Esophagus muscularis mucosa (tissue), 4 donors: ENCODE data around the gene VPS41. TPM values are rescaled to one million over a fixed set of nuclear protein-coding genes. Genes with fewer than 3 reads are reported as not detected.

ENCODE experiments used
- DNase-seq: peaks from one replicate; pipeline ENCODE4 v3.0.0-alpha.2; 2017; ENCODE audit errors: extremely low spot score
- H3K27ac ChIP-seq, 4 donors: fragments of 200-600 bp; sonication (generic); replicated peaks in 1 of 4; 1 replicate in 3 of 4; 2 replicates in 1 of 4; pipeline ENCODE4 v1.5.1; 2016 to 2019; ENCODE audit warnings: mild to moderate bottlenecking in 1 of 4
- H3K27me3 ChIP-seq, 4 donors: fragments of 200-600 bp; sonication (generic); one replicate each; pipeline versions ENCODE4 v1.5.1 to v1.6.0; 2016 to 2019
- H3K36me3 ChIP-seq, 4 donors: fragments of 200-600 bp; sonication (generic); one replicate each; pipeline ENCODE4 v1.5.1; 2016 to 2019
- H3K4me1 ChIP-seq, 4 donors: fragments of 200-600 bp; sonication (generic); one replicate each; pipeline ENCODE4 v1.5.1; 2016 to 2019
- H3K4me3 ChIP-seq, 4 donors: fragments of 200-600 bp; sonication (generic); 1 replicate in 2 of 4; 2 replicates in 2 of 4; pipeline ENCODE4 v1.5.1; 2016 to 2019; ENCODE audit warnings: mild to moderate bottlenecking in 4 of 4, moderate library complexity in 1 of 4
- H3K9me3 ChIP-seq, 4 donors: fragments of 200-600 bp; sonication (generic); 1 replicate in 3 of 4; 2 replicates in 1 of 4; pipeline ENCODE4 v1.5.1; 2016 to 2019
- EP300 ChIP-seq: sonication (generic); formaldehyde crosslinking; IDR thresholded peaks from one replicate; pipeline ENCODE4 v1.6.1; 2017; ENCODE audit warnings: antibody characterized with exemption
- POLR2A ChIP-seq: fragments of 450-650 bp; IDR thresholded peaks from one replicate; pipeline ENCODE4 v1.6.1; 2017; ENCODE audit warnings: antibody characterized with exemption, moderate library complexity, mild to moderate bottlenecking, low read depth
- POLR2AphosphoS5 ChIP-seq, 2 donors: sonication (generic); formaldehyde crosslinking; IDR thresholded peaks; one replicate each; pipeline ENCODE4 v1.6.1; 2017; ENCODE audit warnings: antibody characterized with exemption in 2 of 2
- whole genome bisulfite sequencing: methylation state at CpG from one replicate; pipeline ENCODE4 v1.1.5; 2018; 5-methylcytosine and 5-hydroxymethylcytosine counted together
- intact Hi-C: fragments of 100-400 bp; cut with DNase I; formaldehyde crosslinking; loops from one replicate; pipeline ENCODE4 v1.15.1; 2023
- total RNA-seq, 4 donors: library from RNA; depleted of rRNA; stranded (reverse); fragments of >200 nt; gene quantifications; one replicate each; pipeline versions ENCODE4 v1.1.0 to v1.2.1, GENCODE V29; 2016
- TF ChIP-seq, protein P1 (sequence below), 3 experiments: fragments of 200-600 bp in 2 of 3; fragments of 450-650 bp in 1 of 3; sonication (generic) in 2 of 3; IDR thresholded peaks; one replicate each; pipeline ENCODE4 v1.5.1; 2017 to 2019; ENCODE audit warnings: antibody characterized with exemption in 3 of 3, mild to moderate bottlenecking in 2 of 3, moderate library complexity in 1 of 3

VPS41 gene
- total RNA-seq, 4 donors from 2014 or later = 32.0 to 50.3 (median 32.9) TPM

GRCh38 chr7:38681882-38682281 is 227.1 kb downstream of the VPS41 start:
- H3K27me3 ChIP-seq = no peaks in the 10 kb centered on the region
- H3K9me3 ChIP-seq = peaks cover 0 to 8% (median 0%) of the 10 kb centered on the region in 4 donors
- 58% methylated on average over 1 of the region's 1 CpG for WGBS
- H3K36me3 ChIP-seq = no peaks in the 10 kb centered on the region
- no peak overlapping the region for H3K27ac ChIP-seq
- DNase-seq = no peak
- TF ChIP-seq POLR2A (no peak), EP300 (no peak), POLR2AphosphoS5 (IDR thresholded peaks at IDR 0.05) (no peak)
- TF ChIP-seq, protein P1, sequence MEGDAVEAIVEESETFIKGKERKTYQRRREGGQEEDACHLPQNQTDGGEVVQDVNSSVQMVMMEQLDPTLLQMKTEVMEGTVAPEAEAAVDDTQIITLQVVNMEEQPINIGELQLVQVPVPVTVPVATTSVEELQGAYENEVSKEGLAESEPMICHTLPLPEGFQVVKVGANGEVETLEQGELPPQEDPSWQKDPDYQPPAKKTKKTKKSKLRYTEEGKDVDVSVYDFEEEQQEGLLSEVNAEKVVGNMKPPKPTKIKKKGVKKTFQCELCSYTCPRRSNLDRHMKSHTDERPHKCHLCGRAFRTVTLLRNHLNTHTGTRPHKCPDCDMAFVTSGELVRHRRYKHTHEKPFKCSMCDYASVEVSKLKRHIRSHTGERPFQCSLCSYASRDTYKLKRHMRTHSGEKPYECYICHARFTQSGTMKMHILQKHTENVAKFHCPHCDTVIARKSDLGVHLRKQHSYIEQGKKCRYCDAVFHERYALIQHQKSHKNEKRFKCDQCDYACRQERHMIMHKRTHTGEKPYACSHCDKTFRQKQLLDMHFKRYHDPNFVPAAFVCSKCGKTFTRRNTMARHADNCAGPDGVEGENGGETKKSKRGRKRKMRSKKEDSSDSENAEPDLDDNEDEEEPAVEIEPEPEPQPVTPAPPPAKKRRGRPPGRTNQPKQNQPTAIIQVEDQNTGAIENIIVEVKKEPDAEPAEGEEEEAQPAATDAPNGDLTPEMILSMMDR (IDR thresholded peaks at IDR 0.05) = no peak
- no peak overlapping the region for H3K4me3 ChIP-seq
- H3K4me1 ChIP-seq = peaks cover 4 to 10% (median 8%) of the 10 kb centered on the region in 4 donors
- intact Hi-C loops = no loop called here

DNA sequence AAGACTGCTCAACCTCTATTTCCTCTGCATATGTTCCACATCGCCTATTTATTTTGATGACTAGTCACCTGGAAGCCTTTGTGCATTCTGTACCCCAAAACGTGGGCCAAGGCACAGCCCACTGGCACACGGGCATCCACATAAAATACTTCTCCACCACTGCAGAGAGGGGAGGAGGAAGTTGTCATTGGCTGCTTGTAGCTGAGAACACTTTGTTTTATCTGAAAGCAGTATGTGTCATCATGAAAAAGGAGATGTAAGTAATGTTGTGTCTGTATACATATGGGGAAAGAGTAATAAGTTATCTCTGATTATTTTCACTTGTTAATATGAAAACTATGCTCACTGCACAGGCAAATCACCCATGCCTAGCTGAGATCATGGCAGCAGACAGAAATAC is 229.6 kb downstream of the VPS41 start:
- Histone ChIP-seq H3K27ac (no peak overlapping the region), H3K4me3 (no peak overlapping the region), H3K9me3 (peaks cover 0 to 8% (median 0%) of the 10 kb centered on the region in 4 donors), H3K36me3 (no peaks in the 10 kb centered on the region), H3K27me3 (no peaks in the 10 kb centered on the region), H3K4me1 (peaks cover 4 to 16% (median 9%) of the 10 kb centered on the region in 4 donors)
- TF ChIP-seq, protein P1 (IDR thresholded peaks at IDR 0.05) = no peak
- TF ChIP-seq POLR2AphosphoS5 (IDR thresholded peaks at IDR 0.05) (no peak), EP300 (no peak), POLR2A (no peak)
- WGBS = 53% methylated on average over 3 of the region's 3 CpGs
- peak; percentile 17 for DNase-seq
- intact Hi-C loops = no loop called here

- WGBS = 82% methylated on average over 1 of the region's 1 CpG
- H3K36me3 ChIP-seq = no peaks in the 10 kb centered on the region
Observed at GRCh38 chr7:38678698-38679054, 230.3 kb downstream of the VPS41 start.

DNA sequence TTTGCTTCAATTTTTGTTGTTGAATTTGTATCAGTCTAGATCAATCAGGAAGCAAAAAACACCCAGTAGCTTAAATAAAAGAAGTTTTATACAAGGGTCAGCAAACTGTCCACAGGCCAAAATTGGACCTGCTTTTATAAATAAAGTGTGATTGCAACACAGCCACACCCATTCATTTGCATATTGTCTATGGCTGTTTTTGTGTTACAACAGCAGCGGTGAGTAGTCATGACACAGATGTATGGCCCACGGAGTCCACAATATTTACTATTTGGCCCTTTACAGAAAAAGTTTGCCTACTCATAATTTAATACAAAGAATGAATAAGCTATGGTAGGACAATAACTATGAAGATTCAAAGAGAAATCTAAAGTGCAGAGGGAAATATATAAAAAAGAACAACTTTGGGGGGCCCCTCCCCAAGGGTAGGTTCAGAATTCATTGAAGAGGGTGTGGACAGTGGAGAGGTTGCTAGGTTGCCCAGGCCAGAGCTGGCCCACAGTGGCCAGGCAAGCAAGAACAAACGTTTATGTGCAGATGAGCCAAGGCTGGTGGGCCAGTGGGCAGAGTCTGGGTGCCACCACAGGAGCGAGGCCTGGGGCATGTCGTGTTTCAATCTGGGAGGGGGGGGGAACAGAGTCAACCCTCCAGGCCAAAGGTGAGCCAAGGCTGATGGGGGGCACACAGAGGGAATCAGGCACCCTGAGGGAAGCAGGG is 230.9 kb downstream of the VPS41 start:
- Histone ChIP-seq H3K27me3 (no peaks in the 10 kb centered on the region), H3K36me3 (no peaks in the 10 kb centered on the region), H3K9me3 (peaks cover 0 to 8% (median 0%) of the 10 kb centered on the region in 4 donors), H3K4me3 (no peak overlapping the region), H3K4me1 (peaks cover 4 to 16% (median 9%) of the 10 kb centered on the region in 4 donors), H3K27ac (no peak overlapping the region)
- DNase-seq = peak; percentile 60
- TF ChIP-seq POLR2AphosphoS5 (IDR thresholded peaks at IDR 0.05) = no peak
- TF ChIP-seq EP300 = no peak
- TF ChIP-seq POLR2A = no peak
- TF ChIP-seq, protein P1 (IDR thresholded peaks at IDR 0.05) = no peak
- 93% methylated on average over 4 of the region's 5 CpGs for WGBS
- intact Hi-C loops = no loop called here

More at GRCh38 chr7:38678698-38679054, 230.3 kb downstream of the VPS41 start:
- H3K27ac ChIP-seq = no peak overlapping the region
- TF ChIP-seq POLR2AphosphoS5 (IDR thresholded peaks at IDR 0.05) (no peak), POLR2A (no peak), EP300 (no peak)
- TF ChIP-seq, protein P1 (IDR thresholded peaks at IDR 0.05) = no peak
- peak; percentile 66 for DNase-seq
- no peaks in the 10 kb centered on the region for H3K27me3 ChIP-seq
- peaks cover 4 to 16% (median 9%) of the 10 kb centered on the region in 4 donors for H3K4me1 ChIP-seq
- H3K4me3 ChIP-seq = no peak overlapping the region
- H3K9me3 ChIP-seq = peaks cover 0 to 8% (median 0%) of the 10 kb centered on the region in 4 donors
- intact Hi-C loops = no loop called here
